DMS114 treated with DMSO at 0.1 percent for 48 hours (cell line): ENCODE results near the gene CLIC4.
"Not testable (repeated sequence)": the region's sequence is repeated elsewhere in the genome, so short reads cannot be mapped to it uniquely, and the experiment has no call there.

Experiments
- DNase-seq: peaks from one replicate; lab custom pipeline; 2025; ENCODE audit not compliant: unreplicated experiment; lab: John Stamatoyannopoulos, UW

The CLIC4 gene

DNA sequence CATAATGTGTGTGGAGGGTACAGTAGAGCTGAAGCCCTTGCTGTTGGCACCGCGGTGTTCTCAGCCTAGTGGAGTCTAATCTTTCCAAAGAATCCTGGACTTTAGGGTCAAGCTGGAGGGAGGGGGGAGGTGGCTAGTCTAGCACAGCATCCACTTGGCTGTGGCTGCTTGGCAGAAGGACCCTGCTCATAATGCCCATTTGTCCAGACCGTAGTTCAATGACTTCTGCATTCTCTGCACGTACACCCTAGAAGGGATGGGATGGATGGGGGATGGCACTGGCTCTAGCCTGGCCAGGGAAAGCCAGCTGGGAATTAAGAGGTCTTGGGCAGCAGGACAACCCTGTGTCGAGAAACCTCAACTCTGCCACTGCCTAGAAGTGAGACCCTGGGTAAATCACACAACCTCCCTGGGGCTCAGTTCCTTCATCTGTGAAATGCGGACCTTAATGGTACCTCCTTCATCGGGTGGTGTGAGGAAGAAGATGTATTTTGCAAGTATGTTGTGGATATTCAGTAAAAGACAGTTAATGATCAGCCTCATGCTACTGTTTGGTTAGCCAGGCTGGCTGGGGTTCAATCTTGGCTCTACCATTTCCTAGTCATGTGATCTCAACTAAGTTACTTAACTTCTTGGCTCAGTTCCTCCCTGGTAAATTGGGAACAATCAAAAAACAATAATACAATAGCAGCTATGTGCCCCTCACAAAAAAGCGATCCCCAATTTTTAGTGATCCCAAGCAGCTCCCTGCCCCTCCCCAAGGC, 27.2 kb upstream of the CLIC4 start:
- DNase-seq: no peak

DNA sequence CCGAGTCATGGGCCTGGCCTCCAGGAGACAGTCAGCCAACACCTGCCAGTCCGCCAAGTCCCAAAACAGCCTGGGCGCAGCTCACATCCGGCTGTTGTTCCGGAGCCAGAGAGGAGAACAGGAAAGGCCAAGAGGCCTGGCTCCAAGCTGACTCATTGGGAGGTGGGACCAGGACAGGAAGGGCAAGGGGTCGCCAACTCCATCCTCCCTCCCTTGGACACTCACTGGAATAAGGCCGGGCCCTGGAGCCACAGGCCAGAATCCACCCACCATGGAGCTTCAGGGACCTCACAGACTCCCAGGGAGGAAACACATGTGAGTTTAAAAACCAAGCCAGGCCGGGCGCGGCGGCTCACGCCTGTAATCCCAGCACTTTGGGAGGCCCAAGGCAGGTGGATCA, 25.1 kb upstream of the CLIC4 start:
- DNase-seq: no peak

DNA sequence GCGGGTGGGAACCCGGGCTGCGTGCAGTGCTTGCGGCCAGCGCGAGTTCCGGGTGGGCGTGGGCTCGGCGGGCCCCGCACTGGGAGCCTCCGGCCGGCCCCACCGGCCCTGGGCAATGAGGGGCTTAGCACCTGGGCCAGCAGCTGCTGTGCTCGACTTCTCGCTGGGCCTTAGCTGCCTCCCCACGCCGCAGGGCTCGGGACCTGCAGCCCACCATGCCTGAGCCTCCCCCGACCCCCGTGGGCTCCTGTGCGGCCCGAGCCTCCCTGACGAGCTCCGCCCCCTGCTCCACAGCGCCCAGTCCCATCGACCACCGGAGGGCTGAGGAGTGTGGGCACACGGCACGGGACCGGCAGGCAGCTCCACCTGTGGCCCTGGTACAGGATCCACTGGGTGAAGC, 23.7 kb upstream of the CLIC4 start:
- DNase-seq: no peak

DNA sequence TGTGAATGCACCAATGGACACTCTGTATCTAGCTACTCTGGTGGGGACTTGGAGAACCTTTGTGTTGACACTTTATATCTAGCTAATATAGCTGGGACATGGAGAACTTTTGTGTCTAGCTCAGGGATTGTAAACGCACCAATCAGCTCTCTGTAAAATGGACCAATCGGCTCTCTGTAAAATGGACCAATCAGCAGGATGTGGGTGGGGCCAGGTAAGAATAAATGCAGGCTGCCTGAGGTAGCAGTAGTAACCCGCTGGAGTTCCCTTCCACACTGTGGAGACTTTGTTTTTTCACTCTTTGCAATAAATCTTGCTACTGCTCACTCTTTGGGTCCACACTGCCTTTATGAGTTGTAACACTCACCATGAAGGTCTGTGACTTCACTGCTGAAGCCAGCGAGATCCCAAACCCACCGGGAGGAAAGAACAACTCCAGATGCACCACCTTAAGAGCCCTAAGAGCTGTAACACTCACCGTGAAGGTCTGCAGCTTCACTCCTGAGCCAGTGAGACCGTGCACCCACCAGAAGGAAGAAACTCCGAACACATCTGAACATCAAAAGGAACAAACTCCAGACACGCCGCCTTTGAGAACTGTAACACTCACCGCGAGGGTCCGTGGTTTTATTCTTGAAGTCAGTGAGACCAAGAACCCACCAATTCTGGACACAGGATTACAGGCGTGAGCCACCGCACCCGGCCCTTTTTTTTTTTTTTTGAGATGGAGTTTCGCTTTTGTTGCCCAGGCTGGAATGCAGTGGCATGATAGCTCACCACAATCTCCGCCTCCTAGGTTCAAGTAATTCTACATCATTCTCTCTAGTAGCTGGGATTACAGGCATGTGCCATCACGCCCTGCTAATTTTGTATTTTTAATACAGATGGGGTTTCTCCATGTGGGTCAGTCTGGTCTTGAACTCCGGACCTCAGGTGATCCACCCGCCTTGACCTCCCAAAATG, 22.9 kb upstream of the CLIC4 start:
- not testable (repeated sequence) for DNase-seq

- no peak for DNase-seq
These were observed 20.7 kb upstream of the CLIC4 start for GRCh38 chr1:24724345-24725208.

- DNase-seq: no peak
These were observed 20.0 kb upstream of the CLIC4 start for GRCh38 chr1:24725209-24725651.

- DNase-seq: no peak
These were observed 18.5 kb upstream of the CLIC4 start for GRCh38 chr1:24726741-24727140.

DNA sequence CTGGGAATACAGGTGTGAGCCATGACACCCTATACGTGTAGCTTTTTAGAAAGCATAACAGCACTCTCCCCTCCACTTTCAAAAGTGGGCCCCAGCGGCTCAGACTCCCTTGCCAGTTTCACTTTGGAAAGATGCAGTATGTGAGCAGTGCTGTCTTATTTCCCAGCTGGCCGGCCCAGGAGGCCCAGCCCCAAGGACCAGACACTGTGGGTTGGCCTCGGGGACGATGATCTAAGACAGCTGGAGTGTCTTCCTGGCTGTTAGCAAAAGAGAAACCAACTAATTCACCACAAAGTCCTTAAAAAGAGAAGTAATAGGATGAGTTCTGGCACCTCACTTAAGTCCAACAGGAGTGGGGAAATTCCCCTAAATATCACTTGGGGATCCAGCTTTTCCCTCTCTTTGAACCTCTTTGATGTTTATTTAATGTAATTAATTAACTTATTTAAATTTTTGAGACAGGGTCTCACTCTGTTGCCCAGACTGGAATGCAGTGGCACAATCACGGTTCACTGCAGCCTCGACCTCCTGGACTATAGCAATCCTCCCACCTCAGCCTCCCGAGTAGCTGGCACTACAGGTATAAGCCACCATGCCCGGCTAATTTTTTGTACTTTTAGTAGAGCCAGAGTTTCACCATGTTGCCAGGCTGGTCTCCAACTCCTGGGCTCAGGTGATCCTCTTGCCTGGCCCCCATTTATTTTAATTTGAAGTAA, 17.6 kb upstream of the CLIC4 start:
- no peak for DNase-seq

DNA sequence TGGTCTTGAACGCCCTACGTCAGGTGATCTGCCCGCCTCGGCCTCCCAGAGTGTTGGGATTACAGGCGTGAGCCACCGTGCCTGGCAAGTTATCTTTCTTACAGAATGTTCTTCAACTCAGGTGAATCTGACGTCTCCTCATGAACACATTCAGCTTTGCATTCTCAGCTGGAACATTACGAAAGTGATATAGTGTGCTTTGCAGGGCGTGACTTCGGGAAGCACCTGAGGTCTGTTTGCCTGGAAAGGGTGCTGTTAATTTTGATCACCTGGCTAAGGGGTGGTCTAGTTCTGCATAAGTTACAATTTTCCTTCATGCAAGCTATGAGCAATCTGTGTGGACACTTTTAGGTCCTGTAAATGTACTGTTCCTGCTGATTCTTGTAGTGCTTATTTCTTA, 16.3 kb upstream of the CLIC4 start:
- no peak for DNase-seq

- DNase-seq: no peak
These were observed 12.9 kb upstream of the CLIC4 start for GRCh38 chr1:24732186-24732885.

DNA sequence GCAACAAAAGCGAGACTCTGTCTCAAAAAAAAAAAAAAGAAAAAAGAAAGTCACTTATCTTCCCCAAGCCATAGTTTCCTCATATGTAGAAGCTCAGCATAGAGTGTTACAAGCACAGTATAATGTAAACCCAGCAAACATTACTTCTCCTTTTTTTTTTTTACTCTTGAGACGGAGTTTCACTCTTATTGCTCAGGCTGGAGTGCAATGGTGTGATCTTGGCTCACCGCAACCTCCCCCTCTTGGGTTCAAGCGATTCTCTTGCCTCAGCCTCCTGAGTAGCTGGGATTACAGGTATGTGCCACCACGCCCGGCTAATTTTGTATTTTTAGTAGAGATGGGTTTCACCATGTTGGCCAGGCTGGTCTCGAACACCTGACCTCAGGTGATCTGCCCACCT, 11.9 kb upstream of the CLIC4 start:
- not testable (repeated sequence) for DNase-seq

DNA sequence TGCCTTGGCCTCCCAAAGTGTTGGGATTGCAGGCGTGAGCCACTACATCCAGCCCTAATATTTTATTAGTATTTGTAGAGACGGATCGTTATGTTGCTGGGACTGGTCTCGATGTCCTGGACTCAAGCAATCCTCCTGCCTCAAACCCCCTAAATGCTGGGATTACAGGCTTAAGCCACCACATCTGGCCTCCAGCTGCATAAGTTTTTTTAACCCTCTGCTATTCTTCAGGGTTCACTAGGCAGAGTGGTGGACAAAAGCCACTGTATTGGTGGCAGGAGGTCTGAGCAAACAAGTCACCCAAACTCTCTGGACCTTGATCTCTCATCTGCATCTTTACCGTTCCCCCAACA, 10.1 kb upstream of the CLIC4 start:
- no peak for DNase-seq

DNA sequence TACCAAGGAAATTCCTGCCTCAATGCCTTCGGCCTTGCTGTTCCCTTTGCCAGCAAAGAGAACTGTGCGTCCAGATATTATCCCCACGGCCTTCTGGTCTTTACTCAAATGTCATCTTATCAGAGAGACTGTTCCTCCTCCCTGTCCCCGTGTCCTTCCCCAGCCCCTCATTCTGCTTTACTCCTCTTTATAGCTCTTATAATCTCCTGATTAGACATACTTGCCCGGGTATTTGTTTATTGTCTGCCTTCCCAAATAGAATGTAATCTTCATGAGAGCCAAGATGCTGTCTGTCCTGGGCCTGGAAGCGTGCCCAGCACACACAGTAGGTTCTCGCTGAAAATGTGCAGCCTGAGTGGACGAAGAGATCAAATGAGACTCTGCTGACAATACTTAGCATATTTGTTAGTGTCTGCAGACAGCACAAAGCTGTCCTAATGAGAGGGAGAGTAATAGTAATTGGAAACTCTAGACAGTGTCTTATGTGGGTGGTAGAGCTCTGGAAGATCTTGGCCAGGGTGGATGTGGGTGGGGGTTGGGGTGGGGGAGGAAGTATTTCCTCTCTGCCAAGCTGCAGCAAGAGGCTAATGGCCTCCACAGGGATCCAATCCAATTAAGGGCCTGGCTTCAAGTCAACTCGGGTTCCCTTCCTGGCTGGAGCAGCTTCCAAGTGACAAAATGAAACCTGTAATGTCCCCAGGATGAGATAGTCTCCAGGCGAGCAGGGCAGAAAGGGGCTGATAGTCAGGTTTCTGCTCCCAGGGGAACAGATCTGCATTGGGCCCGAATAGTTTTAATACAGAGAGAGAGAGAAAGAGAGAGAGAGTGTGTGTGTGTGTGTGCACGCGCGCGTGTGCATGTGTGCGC, 9.5 kb upstream of the CLIC4 start:
- DNase-seq: no peak

- DNase-seq: no peak
These were observed 7.7 kb upstream of the CLIC4 start for GRCh38 chr1:24737368-24738117.

DNA sequence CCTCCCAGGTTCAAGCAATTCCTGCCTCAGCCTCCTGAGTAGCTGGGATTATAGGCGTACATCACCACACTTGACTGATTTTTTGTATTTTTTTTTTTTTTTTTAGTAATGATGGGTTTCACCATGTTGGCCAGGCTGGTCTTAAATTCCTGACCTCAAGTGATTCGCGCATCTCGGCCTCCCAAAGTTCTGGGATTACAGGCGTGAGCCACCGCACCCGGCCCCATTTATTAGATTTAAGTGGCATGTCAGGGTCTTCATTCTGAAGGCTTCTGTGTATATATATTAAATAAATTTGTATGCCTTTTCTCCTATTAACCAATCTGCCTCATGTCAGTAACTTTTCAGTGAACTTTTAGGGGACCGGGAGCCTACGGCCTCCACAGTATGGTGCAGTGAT, 6.0 kb upstream of the CLIC4 start:
- no peak for DNase-seq

- no peak for DNase-seq
These were observed 2.9 kb upstream of the CLIC4 start for GRCh38 chr1:24742090-24742938.

GRCh38 chr1:24743404-24744211, 1.6 kb upstream of the CLIC4 start:
- no peak for DNase-seq
